Panc1 (cell line): Measurements from ENCODE around the gene GAPVD1. TPM values are rescaled to one million over a fixed set of nuclear protein-coding genes. Genes with fewer than 3 reads are reported as not detected.

Experiments
- ATAC-seq: fragments of 200-7000 bp; cut with Tn5 transposase; 2 replicates; pipeline ENCODE4 v1.9.1; 2020; ENCODE audit warnings: mild to moderate bottlenecking, moderate library complexity
- BruUV-seq: library from RNA; stranded (reverse); fragments of 400-500 nt; replicated peaks from 2 replicates; lab custom pipeline; 2021; lab: Mats Ljungman, UMichigan
- CTCF ChIA-PET: fragments of 300-600 bp; sonication (Branson Sonifier 250); formaldehyde crosslinking; loops from one replicate; lab custom pipeline; 2022; ENCODE audit warnings: antibody characterized with exemption; lab: Charles Lee
- POLR2A ChIA-PET: fragments of 300-600 bp; sonication (Branson Sonifier 250); formaldehyde crosslinking; loops from one replicate; lab custom pipeline; 2022; ENCODE audit warnings: antibody characterized with exemption; lab: Charles Lee
- DNase-seq: peaks from one replicate; pipeline ENCODE4 v3.0.0-alpha.2; 2010; ENCODE audit warnings: low read depth, low spot score
- H3K27ac ChIP-seq: 2 replicates; pipeline ENCODE4 v1.5.1; 2011; ENCODE audit warnings: mild to moderate bottlenecking, low read length, inconsistent platforms
- H3K27me3 ChIP-seq: fragments of 200-500 bp; sonication (Bioruptor generic); 2 replicates; pipeline ENCODE4 v1.6.0; 2014; ENCODE audit warnings: low read length, inconsistent platforms; ENCODE audit not compliant: control insufficient read depth, insufficient read depth
- H3K36me3 ChIP-seq: fragments of 200-500 bp; sonication (Bioruptor generic); 2 replicates; pipeline ENCODE4 v1.5.1; 2014; ENCODE audit warnings: inconsistent platforms, mild to moderate bottlenecking, low read length, moderate library complexity; ENCODE audit not compliant: control insufficient read depth, insufficient read depth
- H3K4me1 ChIP-seq: 2 replicates; pipeline ENCODE4 v1.5.1; 2011; ENCODE audit warnings: inconsistent platforms, mild to moderate bottlenecking, low read length, moderate library complexity; ENCODE audit not compliant: control insufficient read depth, insufficient read depth
- H3K4me3 ChIP-seq, 2 experiments: 2 replicates each; pipeline ENCODE4 v1.5.1; 2011 to 2012; ENCODE audit warnings: low read depth in 2 of 2, low read length in 2 of 2, mild to moderate bottlenecking in 2 of 2, inconsistent platforms in 1 of 2, moderate library complexity in 1 of 2
- H3K9me3 ChIP-seq: fragments of 200-500 bp; sonication (Bioruptor generic); 2 replicates; pipeline ENCODE4 v1.5.1; 2014; ENCODE audit warnings: low read depth, mild to moderate bottlenecking, inconsistent platforms, low read length, moderate library complexity; ENCODE audit not compliant: control insufficient read depth, insufficient read depth
- POLR2AphosphoS5 ChIP-seq: IDR thresholded peaks from 2 replicates; pipeline ENCODE4 v1.6.1; 2012; ENCODE audit warnings: mild to moderate bottlenecking, low read depth, low read length, moderate library complexity
- SIN3A ChIP-seq: IDR thresholded peaks from 2 replicates; pipeline ENCODE4 v1.6.1; 2012; ENCODE audit warnings: low read depth, mild to moderate bottlenecking, low read length, moderate library complexity, borderline replicate concordance; ENCODE audit not compliant: insufficient read depth
- TCF7L2 ChIP-seq: IDR thresholded peaks from 2 replicates; pipeline ENCODE4 v1.6.1; 2011; ENCODE audit warnings: mild to moderate bottlenecking, low read depth, low read length, inconsistent platforms
- in situ Hi-C: cut with HindIII; loops from 2 replicates; pipeline ENCODE4 v1.10.0; 2016; ENCODE audit warnings: low sequenced_read_pairs, low pct_unique_long_range_greater_than_20kb
- intact Hi-C: fragments of 100-400 bp; cut with micrococcal nuclease; formaldehyde crosslinking; loops from one replicate; pipeline ENCODE4 v1.10.0; 2022; ENCODE audit not compliant: unreplicated experiment
- total RNA-seq: library from RNA; stranded (reverse); gene quantifications from one replicate; pipeline ENCODE4 v1.2.1, GENCODE V29; 2021; ENCODE audit not compliant: unreplicated experiment
- TF ChIP-seq, protein P1 (sequence below), 2 experiments: IDR thresholded peaks; 2 replicates each; pipeline ENCODE4 v1.6.1; 2011 to 2012; ENCODE audit warnings: low read depth in 2 of 2, control low read depth in 1 of 2, low read length in 1 of 2, mild to moderate bottlenecking in 1 of 2, moderate library complexity in 1 of 2; ENCODE audit not compliant: insufficient read depth in 1 of 2
- TF ChIP-seq, protein P2 (sequence below): fragments of 450-650 bp; IDR thresholded peaks from 2 replicates; pipeline ENCODE4 v1.5.1; 2017; ENCODE audit warnings: mild to moderate bottlenecking

Gene GAPVD1
- total RNA-seq, 1 experiment from 2014 or later = 48.6 TPM

DNA sequence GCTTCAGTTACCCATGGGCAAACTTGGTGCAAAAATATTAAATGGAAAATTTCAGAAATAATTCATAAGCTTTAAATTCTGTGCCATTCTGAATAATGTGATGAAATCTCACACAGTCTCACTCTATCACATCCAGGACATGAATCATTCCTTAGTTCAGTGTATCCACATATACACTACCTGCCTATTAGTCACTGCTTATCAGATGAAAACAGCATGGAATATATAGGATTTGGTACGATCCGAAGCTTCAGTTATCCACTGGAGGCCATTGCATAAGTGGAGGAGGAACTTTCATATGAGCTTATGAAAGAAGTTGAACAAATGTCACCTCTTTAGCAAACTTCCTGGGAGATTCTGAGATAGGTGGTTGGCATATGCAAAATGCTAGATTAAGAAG is 64.2 kb downstream of the GAPVD1 start:
- Histone ChIP-seq H3K4me1 (no peaks in the 10 kb centered on the region; the same call in 1 of the 2 replicates), H3K4me3 (no peak overlapping the region), H3K36me3 (0 out of 2 replicates have a peak, but pooled peaks cover 2% of the 10 kb centered on the region), H3K27me3 (no peaks in the 10 kb centered on the region), H3K27ac (no peak overlapping the region), H3K9me3 (no peaks in the 10 kb centered on the region)
- in situ Hi-C loops = no loop called here
- TF ChIP-seq, protein P1, sequence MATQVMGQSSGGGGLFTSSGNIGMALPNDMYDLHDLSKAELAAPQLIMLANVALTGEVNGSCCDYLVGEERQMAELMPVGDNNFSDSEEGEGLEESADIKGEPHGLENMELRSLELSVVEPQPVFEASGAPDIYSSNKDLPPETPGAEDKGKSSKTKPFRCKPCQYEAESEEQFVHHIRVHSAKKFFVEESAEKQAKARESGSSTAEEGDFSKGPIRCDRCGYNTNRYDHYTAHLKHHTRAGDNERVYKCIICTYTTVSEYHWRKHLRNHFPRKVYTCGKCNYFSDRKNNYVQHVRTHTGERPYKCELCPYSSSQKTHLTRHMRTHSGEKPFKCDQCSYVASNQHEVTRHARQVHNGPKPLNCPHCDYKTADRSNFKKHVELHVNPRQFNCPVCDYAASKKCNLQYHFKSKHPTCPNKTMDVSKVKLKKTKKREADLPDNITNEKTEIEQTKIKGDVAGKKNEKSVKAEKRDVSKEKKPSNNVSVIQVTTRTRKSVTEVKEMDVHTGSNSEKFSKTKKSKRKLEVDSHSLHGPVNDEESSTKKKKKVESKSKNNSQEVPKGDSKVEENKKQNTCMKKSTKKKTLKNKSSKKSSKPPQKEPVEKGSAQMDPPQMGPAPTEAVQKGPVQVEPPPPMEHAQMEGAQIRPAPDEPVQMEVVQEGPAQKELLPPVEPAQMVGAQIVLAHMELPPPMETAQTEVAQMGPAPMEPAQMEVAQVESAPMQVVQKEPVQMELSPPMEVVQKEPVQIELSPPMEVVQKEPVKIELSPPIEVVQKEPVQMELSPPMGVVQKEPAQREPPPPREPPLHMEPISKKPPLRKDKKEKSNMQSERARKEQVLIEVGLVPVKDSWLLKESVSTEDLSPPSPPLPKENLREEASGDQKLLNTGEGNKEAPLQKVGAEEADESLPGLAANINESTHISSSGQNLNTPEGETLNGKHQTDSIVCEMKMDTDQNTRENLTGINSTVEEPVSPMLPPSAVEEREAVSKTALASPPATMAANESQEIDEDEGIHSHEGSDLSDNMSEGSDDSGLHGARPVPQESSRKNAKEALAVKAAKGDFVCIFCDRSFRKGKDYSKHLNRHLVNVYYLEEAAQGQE (IDR thresholded peaks at IDR 0.05; ENCODE audit: insufficient read depth in 1 of 2, low read depth in 2 of 2, low read length in 1 of 2) = no peak
- TF ChIP-seq SIN3A (no peak), POLR2AphosphoS5 (no peak), TCF7L2 (no peak)
- TF ChIP-seq, protein P2, sequence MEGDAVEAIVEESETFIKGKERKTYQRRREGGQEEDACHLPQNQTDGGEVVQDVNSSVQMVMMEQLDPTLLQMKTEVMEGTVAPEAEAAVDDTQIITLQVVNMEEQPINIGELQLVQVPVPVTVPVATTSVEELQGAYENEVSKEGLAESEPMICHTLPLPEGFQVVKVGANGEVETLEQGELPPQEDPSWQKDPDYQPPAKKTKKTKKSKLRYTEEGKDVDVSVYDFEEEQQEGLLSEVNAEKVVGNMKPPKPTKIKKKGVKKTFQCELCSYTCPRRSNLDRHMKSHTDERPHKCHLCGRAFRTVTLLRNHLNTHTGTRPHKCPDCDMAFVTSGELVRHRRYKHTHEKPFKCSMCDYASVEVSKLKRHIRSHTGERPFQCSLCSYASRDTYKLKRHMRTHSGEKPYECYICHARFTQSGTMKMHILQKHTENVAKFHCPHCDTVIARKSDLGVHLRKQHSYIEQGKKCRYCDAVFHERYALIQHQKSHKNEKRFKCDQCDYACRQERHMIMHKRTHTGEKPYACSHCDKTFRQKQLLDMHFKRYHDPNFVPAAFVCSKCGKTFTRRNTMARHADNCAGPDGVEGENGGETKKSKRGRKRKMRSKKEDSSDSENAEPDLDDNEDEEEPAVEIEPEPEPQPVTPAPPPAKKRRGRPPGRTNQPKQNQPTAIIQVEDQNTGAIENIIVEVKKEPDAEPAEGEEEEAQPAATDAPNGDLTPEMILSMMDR = no peak
- DNase-seq (peak; percentile 28), ATAC-seq (peak; percentile 90)
- ChIA-PET POLR2A (no interaction called here), CTCF (interaction anchor here (0.6 to 0.7 kb wide), 2 partner anchors 17 to 21 kb away, joined by 3 read pairs; no protein-coding TSS in a partner anchor)
- BruUV-seq = no TSS peak
- intact Hi-C loops = no loop called here

GRCh38 chr9:125329978-125330377 is 68.4 kb downstream of the GAPVD1 start:
- in situ Hi-C loops (no loop called here), intact Hi-C loops (no loop called here)
- DNase-seq (no peak), ATAC-seq (no peak)
- no peaks in the 10 kb centered on the region for H3K27me3 ChIP-seq
- H3K9me3 ChIP-seq = no peaks in the 10 kb centered on the region
- TF ChIP-seq SIN3A (no peak), POLR2AphosphoS5 (no peak), TCF7L2 (no peak)
- TF ChIP-seq, protein P1 (IDR thresholded peaks at IDR 0.05; ENCODE audit: insufficient read depth in 1 of 2, low read depth in 2 of 2, low read length in 1 of 2) = no peak
- TF ChIP-seq, protein P2 = no peak
- no TSS peak for BruUV-seq
- POLR2A ChIA-PET = no interaction called here
- CTCF ChIA-PET = no interaction called here
- peaks cover 14% of the 10 kb centered on the region for H3K36me3 ChIP-seq
- H3K27ac ChIP-seq = no peak overlapping the region
- no peaks in the 10 kb centered on the region; the same call in 1 of the 2 replicates for H3K4me1 ChIP-seq
- no peak overlapping the region for H3K4me3 ChIP-seq
